Activated CD4-positive, alpha-beta memory T cell treated with anti-CD3 and anti-CD28 coated beads for 36 hours (primary cell): ENCODE data around the gene EDIL3. TPM values are rescaled to one million over a fixed set of nuclear protein-coding genes. Genes with fewer than 3 reads are reported as not detected.

Experiments used
- CTCF ChIA-PET: fragments of 350-600 bp; sonication (Branson Sonifier 250); formaldehyde crosslinking; loops from one replicate; lab custom pipeline; 2021; ENCODE audit warnings: antibody characterized with exemption, inconsistent platforms; lab: Charles Lee
- POLR2A ChIA-PET: fragments of 350-600 bp; sonication (Branson Sonifier 250); formaldehyde crosslinking; loops from one replicate; lab custom pipeline; 2021; ENCODE audit warnings: antibody characterized with exemption; lab: Charles Lee
- DNase-seq: peaks from one replicate; pipeline ENCODE4 v3.0.0-alpha.2; 2020
- H3K27ac Mint-ChIP-seq: one replicate; pipeline ENCODE4 v1.8.0; 2021; ENCODE audit warnings: mixed read lengths
- H3K27me3 Mint-ChIP-seq: one replicate; pipeline ENCODE4 v1.8.0; 2021; ENCODE audit warnings: mixed read lengths
- H3K36me3 Mint-ChIP-seq: one replicate; pipeline ENCODE4 v1.8.0; 2021; ENCODE audit warnings: mixed read lengths
- H3K4me1 Mint-ChIP-seq: one replicate; pipeline ENCODE4 v1.8.0; 2021; ENCODE audit warnings: low read depth, mixed read lengths
- H3K4me3 Mint-ChIP-seq: one replicate; pipeline ENCODE4 v1.8.0; 2021; ENCODE audit warnings: mild to moderate bottlenecking, mixed read lengths
- H3K9me3 Mint-ChIP-seq: one replicate; pipeline ENCODE4 v1.8.0; 2021; ENCODE audit warnings: mixed read lengths
- intact Hi-C: fragments of 100-400 bp; cut with micrococcal nuclease; formaldehyde crosslinking; loops from one replicate; pipeline ENCODE4 v1.15.1; 2023
- total RNA-seq, 2 experiments: library from RNA; stranded (reverse); gene quantifications; one replicate each; pipeline ENCODE4 v1.2.3, GENCODE V29; 2021

The EDIL3 gene
- total RNA-seq, 2 experiments from 2014 or later: not detected

GRCh38 chr5:84392836-84393235, 8.2 kb upstream of the EDIL3 start:
- no peaks in the 10 kb centered on the region for H3K36me3 Mint-ChIP-seq
- intact Hi-C loops: no loop called here
- no peaks in the 10 kb centered on the region for H3K27me3 Mint-ChIP-seq
- peaks cover 3% of the 10 kb centered on the region for H3K9me3 Mint-ChIP-seq
- no peaks in the 10 kb centered on the region for H3K4me1 Mint-ChIP-seq
- ChIA-PET POLR2A (no interaction called here), CTCF (no interaction called here)
- no peak for DNase-seq
- no peak overlapping the region for H3K4me3 Mint-ChIP-seq
- no peak overlapping the region for H3K27ac Mint-ChIP-seq

- Mint-ChIP-seq H3K4me1 (peaks cover 2% of the 10 kb centered on the region), H3K27ac (no peak overlapping the region), H3K9me3 (no peaks in the 10 kb centered on the region), H3K27me3 (peaks cover 35% of the 10 kb centered on the region), H3K36me3 (no peaks in the 10 kb centered on the region), H3K4me3 (no peak overlapping the region)
- no peak for DNase-seq
- CTCF ChIA-PET: no interaction called here
- POLR2A ChIA-PET: no interaction called here
- intact Hi-C loops: no loop called here
These were observed 1.0 kb upstream of the EDIL3 start for GRCh38 chr5:84385705-84386104.

GRCh38 chr5:84383816-84384603, 670 bp downstream of the EDIL3 start:
- no peak overlapping the region for H3K4me3 Mint-ChIP-seq
- H3K36me3 Mint-ChIP-seq: no peaks in the 10 kb centered on the region
- peaks cover 2% of the 10 kb centered on the region for H3K4me1 Mint-ChIP-seq
- intact Hi-C loops: no loop called here
- H3K9me3 Mint-ChIP-seq: no peaks in the 10 kb centered on the region
- H3K27ac Mint-ChIP-seq: no peak overlapping the region
- ChIA-PET POLR2A (no interaction called here), CTCF (no interaction called here)
- H3K27me3 Mint-ChIP-seq: peaks cover 35% of the 10 kb centered on the region
- no peak for DNase-seq

GRCh38 chr5:84383296-84383815, 1.3 kb downstream of the EDIL3 start:
- H3K4me1 Mint-ChIP-seq: peaks cover 2% of the 10 kb centered on the region
- H3K4me3 Mint-ChIP-seq: no peak overlapping the region
- intact Hi-C loops: no loop called here
- CTCF ChIA-PET: no interaction called here
- H3K9me3 Mint-ChIP-seq: no peaks in the 10 kb centered on the region
- H3K27ac Mint-ChIP-seq: no peak overlapping the region
- H3K27me3 Mint-ChIP-seq: peaks cover 35% of the 10 kb centered on the region
- no peaks in the 10 kb centered on the region for H3K36me3 Mint-ChIP-seq
- POLR2A ChIA-PET: no interaction called here
- no peak for DNase-seq

- peaks cover 35% of the 10 kb centered on the region for H3K27me3 Mint-ChIP-seq
- H3K36me3 Mint-ChIP-seq: no peaks in the 10 kb centered on the region
- H3K4me3 Mint-ChIP-seq: no peak overlapping the region
- intact Hi-C loops: no loop called here
- H3K27ac Mint-ChIP-seq: no peak overlapping the region
- POLR2A ChIA-PET: no interaction called here
- H3K9me3 Mint-ChIP-seq: no peaks in the 10 kb centered on the region
- H3K4me1 Mint-ChIP-seq: peaks cover 2% of the 10 kb centered on the region
- peak; percentile 8 for DNase-seq
- CTCF ChIA-PET: no interaction called here
These were observed 2.1 kb downstream of the EDIL3 start for GRCh38 chr5:84382363-84383295.

- intact Hi-C loops: no loop called here
These were observed 2.9 kb downstream of the EDIL3 start for GRCh38 chr5:84381502-84382362.

GRCh38 chr5:84379749-84380148, 4.9 kb downstream of the EDIL3 start:
- intact Hi-C loops: no loop called here
- H3K27ac Mint-ChIP-seq: no peak overlapping the region
- POLR2A ChIA-PET: no interaction called here
- DNase-seq: no peak
- CTCF ChIA-PET: no interaction called here
- peaks cover 2% of the 10 kb centered on the region for H3K4me1 Mint-ChIP-seq
- H3K9me3 Mint-ChIP-seq: no peaks in the 10 kb centered on the region
- peaks cover 18% of the 10 kb centered on the region for H3K27me3 Mint-ChIP-seq
- H3K4me3 Mint-ChIP-seq: no peak overlapping the region
- no peaks in the 10 kb centered on the region for H3K36me3 Mint-ChIP-seq

More at GRCh38 chr5:84381502-84382362, 2.9 kb downstream of the EDIL3 start:
- CTCF ChIA-PET: no interaction called here
- no peaks in the 10 kb centered on the region for H3K36me3 Mint-ChIP-seq
- H3K4me3 Mint-ChIP-seq: no peak overlapping the region
- H3K27me3 Mint-ChIP-seq: peaks cover 33% of the 10 kb centered on the region
- H3K9me3 Mint-ChIP-seq: no peaks in the 10 kb centered on the region
- DNase-seq: no peak
- H3K27ac Mint-ChIP-seq: no peak overlapping the region
- peaks cover 2% of the 10 kb centered on the region for H3K4me1 Mint-ChIP-seq
- POLR2A ChIA-PET: no interaction called here

GRCh38 chr5:84378961-84379360, 5.7 kb downstream of the EDIL3 start:
- CTCF ChIA-PET: no interaction called here
- peaks cover 14% of the 10 kb centered on the region for H3K27me3 Mint-ChIP-seq

GRCh38 chr5:84378420-84378819, 6.3 kb downstream of the EDIL3 start:
- no peaks in the 10 kb centered on the region for H3K4me1 Mint-ChIP-seq
- ChIA-PET CTCF (no interaction called here), POLR2A (no interaction called here)
- no peaks in the 10 kb centered on the region for H3K36me3 Mint-ChIP-seq
- H3K9me3 Mint-ChIP-seq: no peaks in the 10 kb centered on the region
- peaks cover 12% of the 10 kb centered on the region for H3K27me3 Mint-ChIP-seq
- intact Hi-C loops: no loop called here
- no peak overlapping the region for H3K4me3 Mint-ChIP-seq
- DNase-seq: no peak
- H3K27ac Mint-ChIP-seq: no peak overlapping the region

More at GRCh38 chr5:84378961-84379360, 5.7 kb downstream of the EDIL3 start:
- H3K36me3 Mint-ChIP-seq: no peaks in the 10 kb centered on the region
- intact Hi-C loops: no loop called here
- H3K27ac Mint-ChIP-seq: no peak overlapping the region
- no peaks in the 10 kb centered on the region for H3K9me3 Mint-ChIP-seq
- DNase-seq: no peak
- H3K4me3 Mint-ChIP-seq: no peak overlapping the region
- H3K4me1 Mint-ChIP-seq: no peaks in the 10 kb centered on the region
- POLR2A ChIA-PET: no interaction called here

- H3K36me3 Mint-ChIP-seq: no peaks in the 10 kb centered on the region
- intact Hi-C loops: no loop called here
- no peaks in the 10 kb centered on the region for H3K4me1 Mint-ChIP-seq
- CTCF ChIA-PET: no interaction called here
- H3K9me3 Mint-ChIP-seq: no peaks in the 10 kb centered on the region
- POLR2A ChIA-PET: no interaction called here
- H3K27ac Mint-ChIP-seq: no peak overlapping the region
- no peak for DNase-seq
- no peak overlapping the region for H3K4me3 Mint-ChIP-seq
- no peaks in the 10 kb centered on the region for H3K27me3 Mint-ChIP-seq
These were observed 8.3 kb downstream of the EDIL3 start for GRCh38 chr5:84376346-84376745.

- H3K27ac Mint-ChIP-seq: no peak overlapping the region
- intact Hi-C loops: no loop called here
- CTCF ChIA-PET: no interaction called here
- H3K4me3 Mint-ChIP-seq: no peak overlapping the region
- H3K9me3 Mint-ChIP-seq: no peaks in the 10 kb centered on the region
- no peaks in the 10 kb centered on the region for H3K36me3 Mint-ChIP-seq
- POLR2A ChIA-PET: no interaction called here
- no peaks in the 10 kb centered on the region for H3K27me3 Mint-ChIP-seq
- H3K4me1 Mint-ChIP-seq: no peaks in the 10 kb centered on the region
- DNase-seq: no peak
These were observed 10.1 kb downstream of the EDIL3 start for GRCh38 chr5:84374568-84374967.

GRCh38 chr5:84373506-84373905, 11.2 kb downstream of the EDIL3 start:
- DNase-seq: no peak
- intact Hi-C loops: no loop called here
- ChIA-PET POLR2A (no interaction called here), CTCF (no interaction called here)
- Mint-ChIP-seq H3K9me3 (no peaks in the 10 kb centered on the region), H3K4me1 (no peaks in the 10 kb centered on the region), H3K27ac (no peak overlapping the region), H3K36me3 (no peaks in the 10 kb centered on the region), H3K27me3 (no peaks in the 10 kb centered on the region), H3K4me3 (no peak overlapping the region)
